A172 (cell line): Measurements from ENCODE around the gene TGFB2. TPM values are rescaled to one million over a fixed set of nuclear protein-coding genes. Genes with fewer than 3 reads are reported as not detected.
"Not testable (repeated sequence)": the region's sequence is repeated elsewhere in the genome, so short reads cannot be mapped to it uniquely, and the experiment has no call there.

ENCODE experiments used
- DNase-seq: peaks from one replicate; pipeline ENCODE4 v3.0.0-alpha.2; 2015; ENCODE audit warnings: low spot score
- total RNA-seq: library from RNA; depleted of rRNA; stranded (reverse); fragments of >200 nt; shearing (Covaris generic); gene quantifications from 2 replicates; pipeline ENCODE4 v1.2.3, GENCODE V29; 2014; rRNA removed

The TGFB2 gene
- 65.5 and 87.6 TPM in 2 replicates for total RNA-seq

- peak; percentile 94 for DNase-seq
These were observed at the start of gene TGFB2 for GRCh38 chr1:218344814-218345672. Gene TGFB2, plus strand, starts transcription at chr1:218345336. Its CDS starts 1,366 bp downstream, at chr1:218346702.

DNA sequence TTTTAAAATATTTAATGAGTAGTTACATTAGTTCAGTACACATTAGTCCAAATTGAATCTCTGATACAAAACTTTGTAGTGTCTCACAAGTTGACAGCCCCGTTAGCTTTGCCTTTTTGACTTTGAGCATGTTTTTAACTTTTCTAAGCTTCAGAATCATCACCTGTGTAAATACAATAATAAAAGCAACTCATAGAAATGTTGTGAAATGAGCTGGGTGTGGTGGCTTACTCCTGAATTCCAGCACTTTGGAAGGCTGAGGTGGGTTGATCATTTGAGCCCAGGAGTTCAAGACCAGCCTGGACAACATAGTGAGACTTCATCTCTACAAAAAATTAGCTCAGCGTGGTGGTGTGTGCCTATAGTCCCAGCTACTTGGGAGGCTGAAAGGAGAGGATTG lies 49.0 kb upstream of the TGFB2 start:
- DNase-seq, result no peak

- no peak for DNase-seq
These were observed 47.7 kb upstream of the TGFB2 start for GRCh38 chr1:218297461-218297860.

- no peak for DNase-seq
These were observed 47.3 kb upstream of the TGFB2 start for GRCh38 chr1:218297867-218298266.

GRCh38 chr1:218298398-218298797 lies 46.7 kb upstream of the TGFB2 start:
- DNase-seq, result no peak

- peak; percentile 38 for DNase-seq
These were observed 45.7 kb upstream of the TGFB2 start for GRCh38 chr1:218299416-218299815.

- no peak for DNase-seq
These were observed 43.9 kb upstream of the TGFB2 start for GRCh38 chr1:218301217-218301616.

GRCh38 chr1:218302155-218302554 lies 43.0 kb upstream of the TGFB2 start:
- DNase-seq, result no peak

DNA sequence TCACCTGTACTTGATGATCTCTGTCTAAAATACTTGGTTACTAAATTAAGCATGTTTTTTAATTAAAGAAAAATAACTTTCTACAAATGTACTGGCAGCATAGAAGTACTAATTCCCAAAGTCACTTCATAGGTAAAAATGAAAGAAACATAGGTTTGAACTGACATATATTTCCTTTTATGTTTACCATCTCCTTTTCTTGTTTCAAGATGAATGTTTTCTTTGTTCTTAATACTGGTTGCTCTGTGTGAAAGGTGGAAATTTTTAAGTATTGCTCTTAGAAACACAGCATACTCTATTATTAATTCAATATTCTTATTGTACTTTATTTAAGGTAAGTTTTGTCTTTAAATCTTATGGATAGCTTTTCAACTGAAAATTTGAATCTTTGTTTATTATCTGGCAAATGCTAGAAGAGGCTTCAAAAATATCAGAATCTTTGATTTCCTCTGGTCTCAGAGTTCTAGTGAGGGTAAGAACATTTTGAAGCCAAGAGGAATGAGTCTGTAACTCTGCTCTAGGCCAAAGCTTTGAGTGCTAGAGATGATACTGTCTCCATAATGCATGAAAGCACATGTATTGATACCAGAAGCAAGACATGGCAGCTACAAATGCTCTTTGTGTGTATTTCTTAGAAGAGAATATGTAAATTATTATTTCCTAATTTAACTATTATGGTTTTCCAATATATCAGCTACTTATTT lies 41.8 kb upstream of the TGFB2 start:
- no peak for DNase-seq

DNA sequence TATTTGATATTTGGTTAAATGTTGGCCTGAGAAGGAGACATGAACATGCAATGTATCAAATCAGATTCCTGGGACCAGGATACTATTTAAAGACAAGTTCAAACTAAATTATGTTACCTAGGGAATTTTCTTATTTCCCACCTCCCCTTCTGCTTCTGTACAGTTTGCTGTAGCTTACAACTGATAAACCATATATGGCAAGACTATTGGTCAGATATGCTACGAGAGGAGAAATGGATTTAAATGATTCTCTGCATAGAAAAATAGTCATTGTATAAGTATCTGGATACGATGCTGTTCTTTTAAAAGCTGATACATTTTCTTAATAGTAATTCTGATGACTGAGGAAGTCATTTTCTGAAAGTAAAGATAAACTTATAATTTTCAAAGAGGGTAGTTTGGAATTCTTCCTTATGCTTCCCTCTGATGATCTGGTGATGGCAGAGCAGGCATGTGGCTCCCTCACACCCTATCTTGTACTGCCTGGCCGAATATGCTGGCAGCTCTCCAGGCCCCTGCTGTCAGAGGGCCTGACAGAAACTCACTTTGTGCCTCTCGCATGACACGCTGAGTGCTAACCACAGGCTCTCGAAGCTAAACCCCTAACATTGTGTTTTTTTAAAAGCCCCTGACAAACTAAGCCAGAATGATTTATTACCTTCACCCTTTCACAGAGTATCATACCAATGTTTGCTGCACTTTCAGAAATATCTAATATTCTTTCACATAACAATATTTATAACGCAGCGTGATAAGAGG lies 40.7 kb upstream of the TGFB2 start:
- DNase-seq, result peak; percentile 58

- DNase-seq, result no peak
These were observed 39.6 kb upstream of the TGFB2 start for GRCh38 chr1:218305472-218306064.

GRCh38 chr1:218312509-218312908 lies 32.6 kb upstream of the TGFB2 start:
- no peak for DNase-seq

- no peak for DNase-seq
These were observed 30.8 kb upstream of the TGFB2 start for GRCh38 chr1:218314316-218314715.

GRCh38 chr1:218315638-218316037 lies 29.5 kb upstream of the TGFB2 start:
- no peak for DNase-seq

GRCh38 chr1:218317061-218317460 lies 28.1 kb upstream of the TGFB2 start:
- DNase-seq, result no peak

- not testable (repeated sequence) for DNase-seq
These were observed 25.0 kb upstream of the TGFB2 start for GRCh38 chr1:218320182-218320581.

- no peak for DNase-seq
These were observed 22.4 kb upstream of the TGFB2 start for GRCh38 chr1:218322762-218323161.

GRCh38 chr1:218323568-218324225 lies 21.4 kb upstream of the TGFB2 start:
- no peak for DNase-seq

- no peak for DNase-seq
These were observed 20.9 kb upstream of the TGFB2 start for GRCh38 chr1:218324226-218324580.

- DNase-seq, result no peak
These were observed 16.4 kb upstream of the TGFB2 start for GRCh38 chr1:218328769-218329168.

GRCh38 chr1:218330043-218330623 lies 15.0 kb upstream of the TGFB2 start:
- DNase-seq, result peak; percentile 47
